ENCODE data around the gene ITSN1.

DNA sequence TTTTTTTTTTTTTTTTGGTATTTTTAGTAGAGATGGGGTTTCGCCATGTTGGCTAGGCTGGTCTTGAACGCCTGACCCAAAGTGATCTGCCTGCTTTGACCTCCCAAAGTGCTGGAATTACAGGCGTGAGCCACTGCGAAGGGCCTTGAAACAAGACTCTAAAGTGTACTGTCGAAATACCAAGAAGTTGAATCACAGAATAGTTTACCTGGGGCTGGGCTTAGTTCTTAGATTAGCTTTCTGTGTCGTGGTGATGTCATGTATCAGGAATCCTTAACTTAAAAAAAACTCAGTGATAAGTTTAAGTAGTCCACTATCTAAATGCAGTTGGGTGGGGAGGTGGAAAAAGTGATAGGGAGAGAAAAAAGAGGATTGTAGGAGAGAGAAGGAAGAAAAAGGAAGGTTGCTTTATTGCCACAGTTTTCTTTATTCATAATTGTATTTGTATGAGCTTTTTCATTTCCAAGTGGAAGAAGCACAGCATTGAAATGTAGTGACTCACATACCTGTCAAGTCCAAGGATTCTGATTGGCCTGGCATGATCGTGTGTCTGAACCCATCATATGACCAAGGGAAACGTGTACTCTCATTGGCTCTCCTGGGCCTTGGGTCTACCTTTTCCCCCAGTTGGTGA, 13.4 kb downstream of the ITSN1 start:
- TF ChIP-seq, protein P1, sequence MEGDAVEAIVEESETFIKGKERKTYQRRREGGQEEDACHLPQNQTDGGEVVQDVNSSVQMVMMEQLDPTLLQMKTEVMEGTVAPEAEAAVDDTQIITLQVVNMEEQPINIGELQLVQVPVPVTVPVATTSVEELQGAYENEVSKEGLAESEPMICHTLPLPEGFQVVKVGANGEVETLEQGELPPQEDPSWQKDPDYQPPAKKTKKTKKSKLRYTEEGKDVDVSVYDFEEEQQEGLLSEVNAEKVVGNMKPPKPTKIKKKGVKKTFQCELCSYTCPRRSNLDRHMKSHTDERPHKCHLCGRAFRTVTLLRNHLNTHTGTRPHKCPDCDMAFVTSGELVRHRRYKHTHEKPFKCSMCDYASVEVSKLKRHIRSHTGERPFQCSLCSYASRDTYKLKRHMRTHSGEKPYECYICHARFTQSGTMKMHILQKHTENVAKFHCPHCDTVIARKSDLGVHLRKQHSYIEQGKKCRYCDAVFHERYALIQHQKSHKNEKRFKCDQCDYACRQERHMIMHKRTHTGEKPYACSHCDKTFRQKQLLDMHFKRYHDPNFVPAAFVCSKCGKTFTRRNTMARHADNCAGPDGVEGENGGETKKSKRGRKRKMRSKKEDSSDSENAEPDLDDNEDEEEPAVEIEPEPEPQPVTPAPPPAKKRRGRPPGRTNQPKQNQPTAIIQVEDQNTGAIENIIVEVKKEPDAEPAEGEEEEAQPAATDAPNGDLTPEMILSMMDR (conservative IDR thresholded peaks at IDR 0.05 in 1 of 2, IDR thresholded peaks at IDR 0.05 in 1 of 2; ENCODE audit: extremely low read depth in 1 of 2, insufficient read depth in 1 of 2, low read depth in 1 of 2, low read length in 2 of 2): no peak
- TF ChIP-seq EZH2 (IDR thresholded peaks at IDR 0.05; ENCODE audit: borderline replicate concordance, low read length): no peak
